IMR-90 (cell line): ENCODE measurements around the gene PLSCR2. TPM values are rescaled to one million over a fixed set of nuclear protein-coding genes. Genes with fewer than 3 reads are reported as not detected.

ENCODE experiments used
- ATAC-seq: fragments of 200-7000 bp; cut with Tn5 transposase; 2 replicates; pipeline ENCODE4 v1.9.1; 2020; ENCODE audit warnings: low read depth, mild to moderate bottlenecking, moderate library complexity
- BruUV-seq: library from RNA; stranded (reverse); fragments of 400-500 nt; replicated peaks from 2 replicates; lab custom pipeline; 2021; lab: Mats Ljungman, UMichigan
- CTCF ChIA-PET: fragments of 300-600 bp; formaldehyde crosslinking; extraction: SDS; loops from one replicate; lab custom pipeline; 2021; ENCODE audit warnings: antibody characterized with exemption; lab: Yijun Ruan, JAX
- POLR2A ChIA-PET: fragments of 300-600 bp; sonication (Branson Sonifier 250); formaldehyde crosslinking; loops from one replicate; lab custom pipeline; 2022; ENCODE audit warnings: antibody characterized with exemption; ENCODE audit not compliant: unreplicated experiment; lab: Charles Lee
- DNase-seq: peaks from one replicate; pipeline ENCODE4 v3.0.0; 2013
- H2AFZ ChIP-seq: replicated peaks from 2 replicates; pipeline ENCODE3; 2013; ENCODE audit warnings: low read length, mild to moderate bottlenecking; ENCODE audit not compliant: poor library complexity
- H2AK5ac ChIP-seq: 2 replicates; pipeline ENCODE4 v1.6.1; 2013; ENCODE audit warnings: low read depth, low read length, inconsistent platforms
- H2AK9ac ChIP-seq: replicated peaks from 2 replicates; pipeline ENCODE3; 2013; ENCODE audit warnings: mild to moderate bottlenecking, low read depth, low read length, moderate library complexity; ENCODE audit not compliant: poor library complexity
- H2BK120ac ChIP-seq: 2 replicates; pipeline ENCODE4 v1.6.1; 2013; ENCODE audit warnings: low read depth, low read length, inconsistent platforms
- H2BK15ac ChIP-seq: 3 replicates; pipeline ENCODE4 v1.6.1; 2013; ENCODE audit warnings: low read depth, low read length, inconsistent platforms
- H2BK20ac ChIP-seq: 2 replicates; pipeline ENCODE4 v1.6.1; 2013; ENCODE audit warnings: low read depth, mild to moderate bottlenecking, inconsistent platforms, low read length, moderate library complexity
- H2BK5ac ChIP-seq: 2 replicates; pipeline ENCODE4 v1.6.1; 2013; ENCODE audit warnings: mild to moderate bottlenecking, low read depth, low read length, inconsistent platforms; ENCODE audit not compliant: poor library complexity, severe bottlenecking
- H3K14ac ChIP-seq: replicated peaks from 2 replicates; pipeline ENCODE4 v1.6.1; 2013; ENCODE audit warnings: low read depth, low read length, inconsistent platforms
- H3K18ac ChIP-seq: 2 replicates; pipeline ENCODE4 v1.6.1; 2013; ENCODE audit warnings: low read depth, low read length, control low read depth
- H3K23ac ChIP-seq: 2 replicates; pipeline ENCODE4 v1.6.1; 2013; ENCODE audit warnings: low read depth, low read length, inconsistent platforms
- H3K27ac ChIP-seq: 2 replicates; pipeline ENCODE4 v1.5.1; 2013; ENCODE audit warnings: mild to moderate bottlenecking, control low read depth, low read length; ENCODE audit not compliant: insufficient read depth
- H3K27me3 ChIP-seq: 2 replicates; pipeline ENCODE4 v1.6.1; 2013; ENCODE audit warnings: low read length; ENCODE audit not compliant: control insufficient read depth, insufficient read depth
- H3K36me3 ChIP-seq: 2 replicates; pipeline ENCODE4 v1.6.1; 2013; ENCODE audit warnings: low read length, mixed read lengths; ENCODE audit not compliant: control insufficient read depth, insufficient read depth
- H3K4ac ChIP-seq: 2 replicates; pipeline ENCODE4 v1.6.1; 2013; ENCODE audit warnings: low read depth, low read length, inconsistent platforms
- H3K4me1 ChIP-seq: 2 replicates; pipeline ENCODE4 v1.6.1; 2013; ENCODE audit warnings: low read length, mixed read lengths; ENCODE audit not compliant: control insufficient read depth, insufficient read depth
- H3K4me2 ChIP-seq: 2 replicates; pipeline ENCODE4 v1.6.1; 2013; ENCODE audit warnings: low read depth, mild to moderate bottlenecking, control low read depth, low read length, moderate library complexity
- H3K4me3 ChIP-seq: 2 replicates; pipeline ENCODE4 v1.5.1; 2013; ENCODE audit warnings: low read depth, mild to moderate bottlenecking, control low read depth, low read length, moderate library complexity; ENCODE audit not compliant: insufficient read depth
- H3K56ac ChIP-seq: 2 replicates; pipeline ENCODE4 v1.6.1; 2013; ENCODE audit warnings: low read length, inconsistent platforms; ENCODE audit not compliant: insufficient read depth; ENCODE audit errors: extremely low read depth
- H3K79me1 ChIP-seq, 2 experiments: 2 replicates each; pipeline ENCODE4 v1.6.1; 2013; ENCODE audit warnings: low read length in 2 of 2, inconsistent platforms in 1 of 2, low read depth in 1 of 2
- H3K9ac ChIP-seq: 2 replicates; pipeline ENCODE4 v1.6.1; 2013; ENCODE audit warnings: low read depth, low read length, control low read depth
- H3K9me1 ChIP-seq: 2 replicates; pipeline ENCODE4 v1.6.1; 2013; ENCODE audit warnings: low read length, inconsistent platforms; ENCODE audit not compliant: insufficient read depth
- H3K9me3 ChIP-seq: 2 replicates; pipeline ENCODE4 v1.6.1; 2013; ENCODE audit warnings: low read length; ENCODE audit not compliant: control insufficient read depth, insufficient read depth
- H4K20me1 ChIP-seq: 2 replicates; pipeline ENCODE4 v1.6.1; 2013; ENCODE audit warnings: low read length, inconsistent platforms; ENCODE audit not compliant: insufficient read depth
- H4K5ac ChIP-seq: 2 replicates; pipeline ENCODE4 v1.6.1; 2013; ENCODE audit warnings: mild to moderate bottlenecking, low read depth, low read length, control low read depth
- H4K8ac ChIP-seq, 2 experiments: 2 replicates each; pipeline ENCODE4 v1.6.1; 2013; ENCODE audit warnings: low read depth in 2 of 2, low read length in 2 of 2, control low read depth in 1 of 2, inconsistent platforms in 1 of 2
- H4K91ac ChIP-seq: 2 replicates; pipeline ENCODE4 v1.6.1; 2013; ENCODE audit warnings: low read depth, low read length, inconsistent platforms; ENCODE audit not compliant: insufficient read depth
- FOS ChIP-seq: fragments of 150-350 bp; IDR thresholded peaks from 2 replicates; pipeline ENCODE4 v1.6.1; 2016; ENCODE audit warnings: low read depth, low read length
- MAZ ChIP-seq: IDR thresholded peaks from 2 replicates; pipeline ENCODE4 v1.6.1; 2012; ENCODE audit warnings: low read depth, mild to moderate bottlenecking, low read length, improper control_type of control experiment, moderate library complexity, borderline replicate concordance
- POLR2A ChIP-seq: IDR thresholded peaks from 2 replicates; pipeline ENCODE4 v1.6.1; 2012; ENCODE audit warnings: mild to moderate bottlenecking, low read depth, low read length
- dilution Hi-C: fragments of 300-500 bp; cut with HindIII; formaldehyde crosslinking; loops from one replicate; pipeline ENCODE4 v1.14.3; 2018; ENCODE audit warnings: low sequenced_read_pairs; ENCODE audit not compliant: unreplicated experiment
- in situ Hi-C: fragments of 300-500 bp; cut with MboI; formaldehyde crosslinking; loops from 3 replicates; pipeline ENCODE4 v1.14.3; 2019; ENCODE audit warnings: low sequenced_read_pairs, inconsistent platforms, mixed read lengths
- intact Hi-C: fragments of 100-400 bp; cut with micrococcal nuclease; formaldehyde crosslinking; loops from 2 replicates; pipeline ENCODE4 v1.10.0; 2022
- polyA plus RNA-seq, 3 experiments: library from polyadenylated mRNA; depleted of rRNA; stranded (reverse); fragments of >200 nt; gene quantifications; 2 replicates each; pipeline ENCODE4 v1.2.3, GENCODE V29; 2012; ENCODE audit warnings: low replicate concordance in 1 of 3
- total RNA-seq: library from RNA; depleted of rRNA; stranded (reverse); fragments of >200 nt; gene quantifications from 2 replicates; pipeline ENCODE4 v1.2.3, GENCODE V29; 2012

Gene PLSCR2
- total and polyA plus RNA-seq, 2 of the 4 experiments (the other 2 are of a cell fraction): not detected

DNA sequence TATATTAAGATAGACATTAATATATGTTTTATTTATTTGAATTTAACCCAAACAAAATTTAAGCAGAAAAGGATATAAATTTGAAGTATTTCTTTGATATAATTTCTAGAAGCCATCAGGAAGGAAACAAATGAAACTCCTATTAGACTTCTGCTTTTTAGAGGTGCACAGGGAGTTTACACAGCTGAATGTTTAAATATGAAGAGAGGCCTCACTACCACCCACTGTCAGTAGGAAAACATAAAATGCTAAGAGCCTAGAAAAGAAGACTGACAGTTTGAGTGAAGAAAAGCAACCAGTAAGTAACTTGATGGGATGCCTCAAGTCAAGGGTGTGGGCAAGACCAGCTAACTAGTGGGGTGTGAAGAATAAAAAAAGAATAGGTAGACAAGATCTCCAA is 19.7 kb downstream of the PLSCR2 start:
- no peak overlapping the region for H3K27ac ChIP-seq
- H2AFZ ChIP-seq: no peak overlapping the region
- H3K18ac ChIP-seq: no peak overlapping the region
- no peak overlapping the region for H2AK9ac ChIP-seq
- H4K8ac ChIP-seq: no peak overlapping the region
- intact Hi-C loops: no loop called here
- H4K20me1 ChIP-seq: no peaks in the 10 kb centered on the region
- no peak overlapping the region for H2BK120ac ChIP-seq
- H3K9me3 ChIP-seq: no peaks in the 10 kb centered on the region
- dilution Hi-C loops: no loop called here
- in situ Hi-C loops: no loop called here
- no peak overlapping the region for H3K4me3 ChIP-seq
- H3K79me1 ChIP-seq: no peaks in the 10 kb centered on the region
- TF ChIP-seq POLR2A: no peak
- no peak for TF ChIP-seq MAZ
- no peak for TF ChIP-seq FOS
- no peaks in the 10 kb centered on the region for H3K4me1 ChIP-seq
- no peak overlapping the region for H2BK15ac ChIP-seq
- no peak for DNase-seq
- no peak overlapping the region for H4K5ac ChIP-seq
- H3K27me3 ChIP-seq: no peaks in the 10 kb centered on the region
- no peak overlapping the region for H2BK20ac ChIP-seq
- no peak overlapping the region for H2AK5ac ChIP-seq
- no peak overlapping the region for H3K56ac ChIP-seq
- H3K4ac ChIP-seq: no peak overlapping the region
- no peak for ATAC-seq
- no peak overlapping the region for H4K91ac ChIP-seq
- no peak overlapping the region for H3K4me2 ChIP-seq
- H3K9ac ChIP-seq: no peak overlapping the region
- no peak overlapping the region for H3K23ac ChIP-seq
- H3K36me3 ChIP-seq: no peaks in the 10 kb centered on the region
- BruUV-seq: no TSS peak
- H3K14ac ChIP-seq: no peak overlapping the region
- H2BK5ac ChIP-seq: no peak overlapping the region
- ChIA-PET CTCF (no interaction called here), POLR2A (no interaction called here)
- no peaks in the 10 kb centered on the region for H3K9me1 ChIP-seq
